ENCODE results near the gene PLXNB3.
"Not testable (repeated sequence)": the region's sequence is repeated elsewhere in the genome, so short reads cannot be mapped to it uniquely, and the experiment has no call there.

The PLXNB3 gene

DNA sequence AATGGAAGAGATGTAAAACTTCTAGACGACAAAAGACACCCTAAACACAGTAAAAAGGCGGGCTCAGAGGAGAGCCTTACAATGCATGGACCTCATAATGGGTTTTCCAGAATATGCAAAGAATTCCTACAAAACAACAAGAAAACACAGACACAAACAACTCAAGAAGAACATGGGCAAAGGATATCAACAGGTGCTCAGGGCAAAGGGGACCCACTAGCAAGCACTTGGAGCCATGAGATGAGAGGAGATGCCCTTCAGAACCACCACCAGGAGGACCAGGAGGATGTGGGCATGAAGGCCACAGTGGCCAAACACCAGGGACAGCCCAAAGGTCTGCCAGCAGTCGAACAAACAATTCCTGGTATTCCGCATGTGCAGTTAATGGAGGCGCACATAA lies 49.1 kb downstream of the PLXNB3 start:
- DNase-seq (ENCODE audit: low read depth in 1 of 2, low spot score in 1 of 2) = no peak

DNA sequence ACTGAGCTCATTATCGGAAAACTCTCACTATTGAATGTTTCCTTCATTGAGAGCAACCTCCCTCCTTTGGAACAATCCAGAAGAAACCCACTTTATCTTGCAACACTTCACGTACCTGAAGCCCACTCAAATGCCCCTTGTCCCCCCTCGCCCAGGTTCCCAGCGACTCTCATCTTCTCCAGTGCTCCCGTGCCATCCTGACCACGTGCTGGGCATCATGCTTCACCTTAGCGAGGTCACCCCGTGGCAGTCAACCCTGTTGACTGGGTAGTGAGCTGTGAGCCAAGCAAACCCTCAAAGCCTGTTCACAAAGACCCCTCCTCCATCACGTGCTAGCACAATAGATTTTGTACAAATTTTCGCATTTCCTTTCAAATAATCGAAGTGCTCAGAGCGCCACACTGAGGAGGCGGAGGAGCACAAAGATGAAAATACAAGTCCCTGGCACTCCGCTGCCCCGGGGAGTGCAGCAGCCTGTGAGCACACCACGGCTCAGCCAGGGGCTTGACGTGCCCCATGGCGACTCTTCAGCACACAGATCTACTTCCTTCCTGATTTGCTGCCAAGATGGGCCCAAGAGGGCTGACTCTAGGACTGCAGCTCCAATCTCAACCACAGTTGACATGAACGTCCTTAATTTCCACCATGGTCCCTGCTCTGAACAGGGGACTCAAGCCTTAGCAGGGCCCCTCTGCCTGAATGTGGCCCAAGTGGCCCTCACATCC lies 50.7 kb downstream of the PLXNB3 start:
- DNase-seq (ENCODE audit: low read depth in 1 of 2, low spot score in 1 of 2) = no peak

DNA sequence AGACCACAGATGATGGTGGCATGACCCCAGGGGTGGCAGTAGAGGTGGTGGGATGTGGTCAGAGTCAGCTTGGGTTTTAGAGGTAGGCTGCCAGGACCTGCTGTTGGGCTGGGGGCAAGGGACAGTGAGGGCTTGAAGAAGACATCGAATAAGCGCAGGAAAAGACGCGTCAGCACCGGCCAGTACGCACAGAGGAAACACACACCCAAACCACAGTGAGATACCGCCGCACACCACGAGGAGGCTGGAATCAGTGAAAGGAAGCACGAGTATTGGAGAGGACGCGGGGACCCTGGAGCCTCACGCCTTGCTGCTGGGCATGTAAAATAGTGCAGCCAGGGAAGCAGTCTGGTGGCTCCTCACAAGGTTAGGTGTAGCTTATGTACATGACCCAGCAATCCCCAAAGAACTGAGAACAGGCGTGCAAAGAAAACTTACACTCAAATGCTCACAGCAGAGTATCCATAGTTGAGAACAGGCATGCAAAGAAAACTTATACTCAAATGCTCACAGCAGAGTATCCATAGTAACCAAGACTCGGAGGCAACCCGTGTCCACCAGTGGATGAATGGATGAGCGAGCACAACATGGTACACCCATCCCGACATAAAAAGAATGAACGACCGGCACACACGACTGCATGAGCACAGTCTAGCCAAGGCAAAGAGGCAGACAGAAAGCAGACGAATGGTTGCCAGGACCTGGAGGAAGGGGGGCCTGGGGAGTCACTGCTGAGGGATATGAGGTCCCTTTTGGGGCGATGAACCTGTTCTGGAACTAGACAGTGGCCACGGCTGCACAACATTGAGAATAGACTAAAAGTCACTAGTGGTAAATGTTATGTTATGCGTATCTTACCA lies 53.0 kb downstream of the PLXNB3 start:
- no peak for DNase-seq (ENCODE audit: low read depth in 1 of 2, low spot score in 1 of 2)

DNA sequence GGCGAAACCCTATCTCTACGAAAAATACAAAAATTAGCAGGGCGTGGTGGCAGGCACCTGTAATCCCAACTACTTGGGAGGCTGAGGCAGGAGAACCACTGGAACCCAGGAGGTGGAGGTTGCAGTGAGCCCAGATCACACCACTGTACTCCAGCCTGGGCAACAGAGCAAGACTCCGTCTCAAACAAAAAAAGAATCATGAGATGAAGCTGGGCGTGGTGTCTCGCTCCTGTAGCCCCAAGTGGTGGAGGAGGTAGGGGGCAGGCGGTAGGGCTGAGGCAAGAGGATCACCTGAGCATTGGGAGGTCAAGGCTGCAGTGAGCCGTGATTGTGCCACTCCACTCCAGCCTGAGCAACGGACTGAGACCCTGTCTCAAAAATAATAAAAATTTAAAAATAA lies 54.0 kb downstream of the PLXNB3 start:
- DNase-seq (ENCODE audit: low read depth in 1 of 2, low spot score in 1 of 2) = not testable (repeated sequence)

DNA sequence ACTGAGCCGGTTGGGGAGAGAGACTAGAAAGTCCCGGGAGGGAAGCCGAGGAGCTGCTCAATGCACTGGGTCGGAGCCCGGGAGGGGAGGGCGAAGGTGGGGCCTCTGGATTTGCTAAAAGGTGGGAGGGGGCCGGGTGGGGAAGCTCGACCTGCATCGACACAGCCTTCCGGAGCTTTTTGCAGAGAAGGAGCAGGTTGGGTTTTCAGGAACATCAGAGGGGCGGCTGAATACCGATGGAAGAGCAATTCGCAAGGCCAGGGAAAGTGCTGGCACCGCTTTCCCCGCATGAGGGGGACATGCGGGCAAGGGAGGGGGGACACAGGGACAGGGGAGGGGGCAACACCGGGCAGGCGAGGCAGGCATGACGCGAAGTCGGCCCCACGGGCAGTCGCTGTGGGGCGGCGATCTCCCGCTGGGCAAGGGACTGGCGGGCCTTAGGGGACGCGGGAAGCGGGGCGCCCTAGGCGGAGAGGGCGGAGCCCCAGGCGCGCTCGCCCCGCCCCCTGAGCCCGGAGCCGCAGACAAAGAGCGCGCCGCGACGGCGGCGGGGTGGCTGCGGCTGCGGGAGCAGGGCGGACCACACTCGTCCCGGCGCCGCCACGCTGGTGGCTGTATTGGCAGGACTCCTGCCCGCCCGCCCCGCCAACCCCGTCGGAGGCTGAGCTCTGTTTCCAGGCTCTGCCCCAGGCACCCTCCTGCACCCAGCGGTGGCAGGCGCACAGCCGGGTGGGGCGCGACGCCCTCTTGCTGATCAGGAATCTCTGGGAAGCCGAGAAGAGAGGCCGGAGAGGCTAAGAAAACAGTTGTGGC lies 54.7 kb downstream of the PLXNB3 start:
- DNase-seq (ENCODE audit: low read depth in 1 of 2, low spot score in 1 of 2) = peak; percentile 28 to 35

DNA sequence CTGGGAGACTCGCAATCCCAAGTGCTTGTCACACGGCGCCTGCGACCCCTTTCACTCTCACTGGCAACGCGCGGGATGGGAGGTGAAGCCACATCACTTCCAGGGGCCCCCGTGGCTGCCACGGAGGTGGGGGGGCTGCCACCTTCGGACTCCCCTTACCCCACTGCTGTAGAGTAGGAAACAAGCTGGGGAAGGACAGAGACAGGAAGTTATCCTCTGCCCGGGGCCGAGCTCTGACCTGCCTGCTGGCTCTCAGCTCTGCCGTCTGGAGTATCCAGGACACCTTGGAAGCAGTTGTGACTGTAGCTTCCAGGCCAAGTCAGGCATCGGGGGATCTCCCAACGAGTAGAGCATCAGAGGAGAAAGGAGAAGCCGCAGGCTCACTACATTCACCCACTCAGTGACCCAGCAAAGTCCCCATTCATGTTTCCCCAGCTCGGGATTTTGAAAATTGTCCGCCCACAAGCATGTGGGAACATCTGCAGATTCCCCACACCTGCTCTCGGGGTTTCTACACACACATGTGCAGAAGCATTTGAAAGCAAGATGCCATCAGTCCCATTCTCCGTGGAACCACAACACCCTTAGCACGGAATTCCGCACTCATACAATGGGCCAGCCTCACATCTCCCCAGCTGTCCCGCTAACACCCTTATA lies 55.5 kb downstream of the PLXNB3 start:
- DNase-seq (ENCODE audit: low read depth in 1 of 2, low spot score in 1 of 2) = no peak

DNA sequence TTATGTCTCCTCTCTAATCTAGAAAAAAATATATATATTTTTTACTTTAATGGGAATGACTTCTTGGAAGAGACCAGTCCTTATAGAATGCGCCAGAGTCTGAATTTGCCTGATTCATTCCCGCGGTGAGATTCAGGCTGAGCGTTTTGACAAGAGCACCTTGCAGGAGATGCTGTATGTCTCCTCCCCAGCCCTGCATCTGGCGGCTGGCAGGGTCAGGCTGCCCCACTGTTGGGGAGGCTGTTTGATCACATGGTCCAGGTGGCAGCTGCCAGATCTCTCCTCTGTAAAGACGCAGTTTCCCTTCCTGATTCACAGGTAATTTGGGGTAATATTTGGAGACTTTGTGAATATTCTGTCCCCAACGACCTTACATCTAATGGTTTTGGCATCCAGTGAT lies 56.6 kb downstream of the PLXNB3 start:
- no peak for DNase-seq (ENCODE audit: low read depth in 1 of 2, low spot score in 1 of 2)

DNA sequence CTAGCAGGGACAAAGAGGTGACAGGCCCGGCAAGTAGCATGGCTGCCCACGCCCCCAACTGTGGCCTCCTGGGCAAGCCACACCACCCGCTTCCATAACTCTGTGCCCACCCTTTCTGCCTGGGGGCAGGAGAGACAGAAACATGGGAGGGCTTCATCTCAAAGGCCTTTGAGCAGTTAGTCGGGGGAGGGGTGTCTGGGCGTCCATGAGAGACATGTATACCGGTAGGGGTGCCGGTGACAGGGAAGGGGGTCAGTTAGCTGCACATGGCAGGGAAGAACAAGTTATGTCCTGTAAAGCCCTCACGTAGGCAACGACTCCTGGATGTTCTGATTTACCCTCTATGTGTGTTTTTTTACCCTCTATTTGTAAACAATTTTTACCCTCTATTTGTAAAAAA lies 57.0 kb downstream of the PLXNB3 start:
- DNase-seq (ENCODE audit: low read depth in 1 of 2, low spot score in 1 of 2) = no peak

DNA sequence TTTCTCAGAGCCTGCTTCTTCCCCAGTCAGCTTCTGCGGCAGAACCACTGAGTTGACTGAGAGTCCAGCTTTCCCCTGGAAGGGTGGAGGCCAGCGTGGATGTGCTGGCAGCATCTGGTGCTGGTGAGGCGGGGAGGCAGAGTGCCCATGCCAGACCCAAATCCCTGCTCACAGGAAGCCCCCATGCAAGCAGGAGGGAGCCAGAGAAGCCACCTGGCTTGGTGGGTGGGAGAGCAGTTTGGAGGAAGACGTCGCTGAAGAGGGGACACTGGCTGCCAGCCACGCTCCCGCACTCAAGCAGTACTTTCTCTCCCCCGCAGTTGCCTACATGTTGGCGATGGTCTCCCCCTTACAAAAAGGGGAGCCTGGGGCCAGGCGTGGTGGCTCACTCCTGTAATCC lies 60.3 kb downstream of the PLXNB3 start:
- DNase-seq (ENCODE audit: low read depth in 1 of 2, low spot score in 1 of 2) = no peak

DNA sequence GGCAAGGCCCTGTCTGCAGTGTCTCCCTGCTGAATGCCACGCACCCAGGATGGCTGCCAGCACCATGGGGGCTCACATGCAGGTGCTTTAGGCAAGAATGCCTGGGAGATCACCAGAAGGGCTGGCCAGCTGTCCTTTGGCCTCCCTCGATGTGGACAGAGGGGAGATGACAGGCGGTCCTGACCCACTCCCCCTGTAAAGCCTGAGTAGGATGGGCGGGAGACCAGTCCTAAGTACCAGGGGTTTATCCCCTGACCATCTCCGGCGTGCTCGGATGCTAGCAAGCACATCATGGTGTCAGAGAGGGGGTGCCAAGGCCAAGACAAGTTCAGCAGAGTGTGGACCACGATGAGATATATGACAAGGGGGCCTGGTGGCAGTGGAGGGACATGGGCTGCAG lies 61.0 kb downstream of the PLXNB3 start:
- no peak for DNase-seq (ENCODE audit: low read depth in 1 of 2, low spot score in 1 of 2)

All from stimulated activated CD4-positive, alpha-beta T cell treated with anti-CD3 and anti-CD28 coated beads, Interleukin-15, amount 100 ng/mL, for 1 hour (primary cell).